Astrocyte (in vitro differentiated cells and primary cell): ENCODE data around the gene PPY. TPM values are rescaled to one million over a fixed set of nuclear protein-coding genes. Genes with fewer than 3 reads are reported as not detected.

ENCODE experiments used
- DNase-seq: peaks from one replicate; pipeline ENCODE4 v3.0.0-alpha.2; 2010; ENCODE audit warnings: low read depth
- FAIRE-seq: peaks from 2 replicates; lab custom pipeline; 2011; peaks lifted over from hg19 to GRCh38; lab: Jason Lieb, UNC
- H2AFZ ChIP-seq: 2 replicates; pipeline ENCODE4 v1.6.0; 2012; ENCODE audit warnings: low read depth, low read length, inconsistent platforms
- H3K27ac ChIP-seq: 2 replicates; pipeline ENCODE4 v1.5.1; 2011; ENCODE audit warnings: low read depth, low read length, inconsistent platforms
- H3K27me3 ChIP-seq: 2 replicates; pipeline ENCODE4 v1.6.0; 2011; ENCODE audit warnings: low read length, inconsistent platforms; ENCODE audit not compliant: insufficient read depth
- H3K36me3 ChIP-seq: 2 replicates; pipeline ENCODE4 v1.5.1; 2011; ENCODE audit warnings: low read length, inconsistent platforms; ENCODE audit not compliant: insufficient read depth
- H3K4me1 ChIP-seq: 2 replicates; pipeline ENCODE4 v1.5.1; 2011; ENCODE audit warnings: low read length, inconsistent platforms; ENCODE audit not compliant: insufficient read depth
- H3K4me2 ChIP-seq: 2 replicates; pipeline ENCODE4 v1.6.0; 2012; ENCODE audit warnings: low read length, inconsistent platforms
- H3K4me3 ChIP-seq: 2 replicates; pipeline ENCODE4 v1.5.1; 2011; ENCODE audit warnings: low read depth, mild to moderate bottlenecking, low read length, inconsistent platforms; ENCODE audit not compliant: insufficient read depth
- H3K79me2 ChIP-seq: 2 replicates; pipeline ENCODE4 v1.6.0; 2012; ENCODE audit warnings: mild to moderate bottlenecking, low read length, inconsistent platforms; ENCODE audit not compliant: insufficient read depth
- H3K9ac ChIP-seq: 2 replicates; pipeline ENCODE4 v1.6.0; 2012; ENCODE audit warnings: mild to moderate bottlenecking, low read length, inconsistent platforms
- H3K9me3 ChIP-seq: 2 replicates; pipeline ENCODE4 v1.5.1; 2012; ENCODE audit warnings: low read depth, mild to moderate bottlenecking, low read length, inconsistent platforms; ENCODE audit not compliant: insufficient read depth
- H4K20me1 ChIP-seq: 2 replicates; pipeline ENCODE4 v1.6.0; 2012; ENCODE audit warnings: low read length, inconsistent platforms; ENCODE audit not compliant: insufficient read depth
- H3K27ac Mint-ChIP-seq: one replicate; pipeline ENCODE4 v1.8.0; 2021; ENCODE audit warnings: mild to moderate bottlenecking, mixed read lengths; ENCODE audit not compliant: unreplicated experiment
- H3K27me3 Mint-ChIP-seq: one replicate; pipeline ENCODE4 v1.8.0; 2021; ENCODE audit warnings: low read depth, mixed read lengths; ENCODE audit not compliant: unreplicated experiment
- H3K36me3 Mint-ChIP-seq: one replicate; pipeline ENCODE4 v1.8.0; 2021; ENCODE audit warnings: low read depth, mixed read lengths; ENCODE audit not compliant: unreplicated experiment
- H3K4me1 Mint-ChIP-seq: one replicate; pipeline ENCODE4 v1.8.0; 2021; ENCODE audit warnings: low read depth, mixed read lengths; ENCODE audit not compliant: unreplicated experiment
- H3K4me3 Mint-ChIP-seq: one replicate; pipeline ENCODE4 v1.8.0; 2021; ENCODE audit warnings: mild to moderate bottlenecking, moderate library complexity, mixed read lengths; ENCODE audit not compliant: unreplicated experiment
- H3K9me3 Mint-ChIP-seq: one replicate; pipeline ENCODE4 v1.8.0; 2021; ENCODE audit warnings: mild to moderate bottlenecking, mixed read lengths; ENCODE audit not compliant: unreplicated experiment
- CTCF ChIP-seq: IDR thresholded peaks from 2 replicates; pipeline ENCODE4 v1.5.1; 2011; ENCODE audit warnings: low read depth, mild to moderate bottlenecking, inconsistent platforms, low read length, moderate library complexity; ENCODE audit not compliant: insufficient read depth
- EZH2 ChIP-seq: IDR thresholded peaks from 2 replicates; pipeline ENCODE4 v1.6.1; 2012; ENCODE audit warnings: mild to moderate bottlenecking, low read length, inconsistent platforms; ENCODE audit not compliant: insufficient read depth
- total RNA-seq: library from RNA; stranded (reverse); gene quantifications from 2 replicates; pipeline ENCODE4 v1.2.1, GENCODE V29; 2021

PPY gene
- total RNA-seq, 1 donor from 2014 or later, result not detected

- Mint-ChIP-seq H3K36me3 (peaks cover 8% of the 10 kb centered on the region), H3K4me3 (no peak overlapping the region), H3K4me1 (peaks cover 2% of the 10 kb centered on the region), H3K27ac (no peak overlapping the region), H3K9me3 (no peaks in the 10 kb centered on the region), H3K27me3 (peaks cover 31% of the 10 kb centered on the region)
- DNase-seq (no peak), FAIRE-seq (no peak)
- Histone ChIP-seq H3K36me3 (no peaks in the 10 kb centered on the region), H3K4me3 (no peak overlapping the region), H3K4me2 (no peak overlapping the region), H3K9ac (no peak overlapping the region), H3K4me1 (peaks cover 19% of the 10 kb centered on the region), H4K20me1 (no peaks in the 10 kb centered on the region), H3K9me3 (no peaks in the 10 kb centered on the region), H3K27ac (no peak overlapping the region), H3K79me2 (no peaks in the 10 kb centered on the region), H2AFZ (no peak overlapping the region), H3K27me3 (peaks cover 5% of the 10 kb centered on the region)
- TF ChIP-seq EZH2, result no peak
- TF ChIP-seq CTCF, result no peak
Measured at GRCh38 chr17:43901861-43902589, 40.3 kb downstream of the PPY start.

GRCh38 chr17:43900858-43901754 lies 41.2 kb downstream of the PPY start:
- FAIRE-seq (no peak), DNase-seq (no peak)
- peaks cover 12% of the 10 kb centered on the region for H3K36me3 Mint-ChIP-seq
- peak overlapping the region; percentile 87 for H3K4me2 ChIP-seq
- no peaks in the 10 kb centered on the region for H3K9me3 ChIP-seq
- TF ChIP-seq EZH2 (no peak), CTCF (no peak)
- peak overlapping the region; percentile 48 for H3K4me3 ChIP-seq
- no peaks in the 10 kb centered on the region for H3K9me3 Mint-ChIP-seq
- no peak overlapping the region for H3K9ac ChIP-seq
- no peak overlapping the region for H3K27ac Mint-ChIP-seq
- peak overlapping the region; percentile 82 for H3K4me3 Mint-ChIP-seq
- H3K27ac ChIP-seq, result no peak overlapping the region
- H3K36me3 ChIP-seq, result no peaks in the 10 kb centered on the region
- peak overlapping the region; percentile 74 for H2AFZ ChIP-seq
- peaks cover 5% of the 10 kb centered on the region for H3K27me3 ChIP-seq
- H4K20me1 ChIP-seq, result no peaks in the 10 kb centered on the region
- peaks cover 12% of the 10 kb centered on the region for H3K4me1 ChIP-seq
- no peaks in the 10 kb centered on the region for H3K79me2 ChIP-seq
- peaks cover 35% of the 10 kb centered on the region for H3K27me3 Mint-ChIP-seq
- H3K4me1 Mint-ChIP-seq, result peaks cover 2% of the 10 kb centered on the region
